ENCODE measurements around the gene AP3S2.

The AP3S2 gene

DNA sequence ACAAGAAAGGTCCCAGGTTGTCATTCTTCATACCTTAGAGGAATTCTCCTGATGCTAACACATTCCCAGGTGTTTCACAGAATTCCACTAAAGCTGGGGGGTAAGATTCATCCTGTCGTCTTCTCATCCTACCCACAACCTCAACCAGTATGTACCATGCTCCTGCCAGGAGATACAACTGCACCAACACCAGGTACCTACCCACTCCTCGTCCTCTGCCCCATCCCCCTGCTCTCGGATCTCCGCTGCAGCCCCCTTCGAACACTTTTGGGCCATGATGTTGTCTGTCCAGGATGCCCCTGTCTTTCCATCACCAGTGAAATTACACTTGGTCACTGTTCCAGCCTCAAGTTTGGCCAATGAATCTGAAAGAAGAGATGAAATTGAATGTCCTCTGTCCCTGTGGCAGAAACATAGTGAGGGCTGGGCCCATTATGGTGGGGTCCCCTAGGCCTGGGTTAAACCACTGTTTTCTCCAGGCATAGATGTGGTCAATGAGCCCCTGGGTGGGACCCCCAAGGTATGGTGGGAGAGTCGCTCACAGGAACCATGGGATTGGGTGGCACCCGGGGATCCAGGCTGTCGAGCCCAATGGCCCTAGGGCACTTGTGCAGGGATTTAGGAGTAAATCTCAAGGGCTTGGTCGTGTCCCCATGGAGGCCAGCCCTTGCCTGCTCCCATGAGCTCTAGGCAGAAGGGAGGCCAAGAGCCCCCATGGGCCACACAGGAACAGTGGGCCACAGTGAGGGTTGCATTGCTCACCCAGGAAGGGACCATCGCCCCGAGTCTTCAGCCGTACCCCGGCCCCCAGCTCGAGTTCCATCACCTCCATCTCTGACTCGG, 9.4 kb upstream of the AP3S2 start:
- no peak overlapping the region for H3K27ac ChIP-seq
- no peak for TF ChIP-seq CTCF (IDR thresholded peaks at IDR 0.05)
- H3K4me3 ChIP-seq, result no peak overlapping the region
- DNase-seq (ENCODE audit: low spot score), result peak; percentile 52

- TF ChIP-seq CTCF (IDR thresholded peaks at IDR 0.05), result no peak
- no peak for DNase-seq (ENCODE audit: low spot score)
- no peak overlapping the region for H3K27ac ChIP-seq
- H3K4me3 ChIP-seq, result no peak overlapping the region
These were observed 7.1 kb upstream of the AP3S2 start for GRCh38 chr15:89900849-89901248.

DNA sequence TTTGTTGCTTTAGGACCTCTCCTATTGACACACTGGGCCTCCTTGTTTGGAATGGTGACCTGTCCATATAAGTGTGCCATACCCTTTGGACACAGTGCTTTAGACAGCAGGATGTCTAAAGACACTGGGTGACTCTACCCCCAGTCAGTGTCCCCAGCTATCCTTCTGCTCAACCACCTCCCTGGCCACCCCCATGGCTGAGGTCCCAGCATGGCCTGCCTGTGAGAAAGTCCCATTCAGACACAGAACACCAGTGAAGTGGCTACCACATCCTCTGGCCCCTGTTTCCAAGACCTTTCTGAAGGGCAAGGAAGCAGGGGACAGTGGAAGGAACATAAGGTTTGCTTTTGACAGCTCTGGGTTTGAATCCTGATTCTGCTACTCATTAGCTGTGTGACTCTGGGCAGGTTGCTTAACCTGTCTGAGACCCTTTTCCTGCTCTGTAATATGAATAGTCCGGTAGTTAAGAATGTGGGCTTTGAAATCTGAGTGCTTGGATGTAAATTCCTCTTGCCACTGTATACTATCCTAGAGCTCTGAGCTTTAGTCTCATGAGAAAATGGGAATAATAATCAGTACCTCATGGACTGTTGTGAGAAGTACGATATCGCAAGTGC, 6.3 kb upstream of the AP3S2 start:
- Histone ChIP-seq H3K4me3 (no peak overlapping the region), H3K27ac (no peak overlapping the region)
- TF ChIP-seq CTCF (IDR thresholded peaks at IDR 0.05), result no peak
- no peak for DNase-seq (ENCODE audit: low spot score)

GRCh38 chr15:89899295-89899945, 5.6 kb upstream of the AP3S2 start:
- no peak for DNase-seq (ENCODE audit: low spot score)
- H3K4me3 ChIP-seq, result no peak overlapping the region
- no peak overlapping the region for H3K27ac ChIP-seq
- TF ChIP-seq CTCF (IDR thresholded peaks at IDR 0.05), result no peak

DNA sequence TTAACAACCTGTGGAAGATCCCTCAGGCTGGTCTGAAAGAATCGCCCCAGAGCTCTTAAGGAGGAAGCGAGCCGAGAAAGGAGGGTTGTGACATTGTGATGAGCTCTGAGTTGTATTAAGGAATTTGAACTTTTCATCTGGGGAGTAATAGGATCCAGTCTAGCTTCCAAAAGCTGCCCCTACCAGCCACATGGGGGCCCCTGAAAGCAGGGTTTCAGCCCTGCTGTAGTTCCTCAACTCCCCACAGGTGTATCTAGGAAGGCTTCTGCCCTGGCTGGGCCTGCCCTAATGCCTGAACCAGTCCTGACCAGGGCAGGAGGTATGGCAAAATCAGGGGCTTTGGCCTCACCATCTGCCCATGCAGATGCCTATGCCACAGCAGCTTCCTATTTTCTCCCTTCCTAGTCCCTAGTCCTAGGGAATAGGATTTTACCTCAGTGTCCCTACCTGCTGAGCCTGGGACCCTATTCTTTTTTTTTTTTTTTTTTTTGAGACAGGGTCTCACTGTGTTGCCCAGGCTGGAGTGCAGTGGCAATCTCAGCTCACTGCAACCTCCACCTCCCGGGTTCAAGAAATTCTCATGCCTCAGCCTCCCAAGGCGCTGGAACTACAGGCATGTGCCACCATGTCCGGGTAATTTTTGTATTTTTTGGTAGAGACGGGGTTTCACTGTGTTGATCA, 5.0 kb upstream of the AP3S2 start:
- DNase-seq (ENCODE audit: low spot score), result no peak
- no peak for TF ChIP-seq CTCF (IDR thresholded peaks at IDR 0.05)
- Histone ChIP-seq H3K4me3 (no peak overlapping the region), H3K27ac (no peak overlapping the region)

DNA sequence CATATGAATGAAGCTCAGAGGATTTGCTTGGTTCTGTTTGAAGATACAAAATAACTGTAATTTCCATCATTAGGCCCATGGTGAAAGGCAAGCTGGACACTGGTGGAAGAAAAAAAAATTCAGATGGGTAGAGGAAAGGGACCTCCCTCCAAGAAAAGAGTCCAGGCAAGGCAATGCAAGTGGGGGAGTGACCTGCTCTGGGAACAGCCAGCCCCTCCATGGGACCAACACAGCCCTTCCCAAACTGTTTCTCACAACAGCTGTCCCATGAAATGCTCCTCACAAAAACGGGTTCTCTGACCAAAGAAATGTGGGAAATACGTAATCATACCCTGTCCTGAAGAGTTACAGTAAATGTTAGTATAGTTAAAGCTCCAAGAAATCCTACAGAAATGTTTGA, 4.4 kb upstream of the AP3S2 start:
- TF ChIP-seq CTCF (IDR thresholded peaks at IDR 0.05), result no peak
- H3K27ac ChIP-seq, result no peak overlapping the region

More for the DNA sequence above, 4.4 kb upstream of the AP3S2 start:
- DNase-seq (ENCODE audit: low spot score), result no peak
- H3K4me3 ChIP-seq, result no peak overlapping the region

All from coronary artery (tissue), 2 donors.